KMS-11 (cell line): Measurements from ENCODE around the gene RASGRP2.

ENCODE experiments used
- H2AFZ ChIP-seq: fragments of 200-600 bp; sonication (generic); 2 replicates; pipeline ENCODE4 v1.6.1; 2016; ENCODE audit warnings: antibody characterized with exemption, mixed run types, low read depth
- H3K27ac ChIP-seq: fragments of 200-600 bp; sonication (generic); 2 replicates; pipeline ENCODE4 v1.6.1; 2016; ENCODE audit warnings: mild to moderate bottlenecking, mixed run types
- H3K27me3 ChIP-seq: fragments of 200-600 bp; sonication (generic); 2 replicates; pipeline ENCODE4 v1.6.1; 2017; ENCODE audit warnings: mild to moderate bottlenecking, low read depth, mixed run types, moderate library complexity; ENCODE audit not compliant: insufficient read depth
- H3K36me3 ChIP-seq: fragments of 200-600 bp; sonication (generic); 2 replicates; pipeline ENCODE4 v1.6.1; 2017; ENCODE audit warnings: mild to moderate bottlenecking, mixed run types; ENCODE audit not compliant: insufficient read depth
- H3K4me1 ChIP-seq: fragments of 200-600 bp; sonication (generic); 2 replicates; pipeline ENCODE4 v1.6.1; 2016; ENCODE audit warnings: mild to moderate bottlenecking, low read depth, mixed run types; ENCODE audit not compliant: poor library complexity, severe bottlenecking
- H3K4me2 ChIP-seq: fragments of 200-600 bp; sonication (generic); 2 replicates; pipeline ENCODE4 v1.7.0; 2016; ENCODE audit warnings: mild to moderate bottlenecking, mixed run types
- H3K4me3 ChIP-seq: fragments of 200-600 bp; sonication (generic); IDR thresholded peaks from 2 replicates; pipeline ENCODE4 v1.6.1; 2017; ENCODE audit warnings: low read depth, low read length, mixed read lengths; ENCODE audit not compliant: insufficient read depth
- H3K79me2 ChIP-seq: fragments of 200-600 bp; sonication (generic); 2 replicates; pipeline ENCODE4 v1.6.1; 2016; ENCODE audit warnings: low read depth, mixed run types; ENCODE audit not compliant: insufficient read depth
- H3K9ac ChIP-seq: fragments of 200-600 bp; sonication (generic); 2 replicates; pipeline ENCODE4 v1.6.1; 2016; ENCODE audit warnings: mild to moderate bottlenecking, mixed run types
- H4K20me1 ChIP-seq: fragments of 200-600 bp; sonication (generic); 2 replicates; pipeline ENCODE4 v1.6.1; 2016; ENCODE audit warnings: mild to moderate bottlenecking, mixed run types; ENCODE audit not compliant: insufficient read depth
- CTCF ChIP-seq: fragments of 200-600 bp; sonication (generic); conservative IDR thresholded peaks from 2 replicates; pipeline ENCODE4 v1.6.1; 2017; ENCODE audit warnings: low read depth, mild to moderate bottlenecking, antibody characterized with exemption, low read length, moderate library complexity, mixed read lengths

RASGRP2 gene

DNA sequence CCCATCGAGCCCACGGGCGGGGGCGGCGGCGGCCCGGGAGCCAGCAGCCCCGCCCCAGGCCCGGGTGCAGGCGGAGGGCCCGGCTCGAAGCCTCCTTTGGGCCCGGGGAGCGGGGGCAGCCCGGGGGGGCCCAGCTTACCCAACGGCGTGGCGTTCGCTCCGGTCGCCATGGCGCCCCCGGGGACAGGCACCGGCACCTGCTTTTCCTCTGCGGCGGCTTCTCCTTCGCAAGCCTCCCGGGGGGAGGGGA lies 34.2 kb upstream of the RASGRP2 start:
- Histone ChIP-seq H3K4me1 (peaks cover 47% of the 10 kb centered on the region), H3K4me2 (no peak overlapping the region), H3K9ac (peak overlapping the region; percentile 88), H3K4me3 (no peak overlapping the region), H3K36me3 (peaks cover 24% of the 10 kb centered on the region; the same call in 1 of the 2 replicates), H3K27me3 (no peaks in the 10 kb centered on the region; the same call in 1 of the 2 replicates), H3K27ac (peak overlapping the region; percentile 94), H3K79me2 (peaks cover 44% of the 10 kb centered on the region), H4K20me1 (peaks cover 42% of the 10 kb centered on the region), H2AFZ (no peak overlapping the region)
- no peak for TF ChIP-seq CTCF

DNA sequence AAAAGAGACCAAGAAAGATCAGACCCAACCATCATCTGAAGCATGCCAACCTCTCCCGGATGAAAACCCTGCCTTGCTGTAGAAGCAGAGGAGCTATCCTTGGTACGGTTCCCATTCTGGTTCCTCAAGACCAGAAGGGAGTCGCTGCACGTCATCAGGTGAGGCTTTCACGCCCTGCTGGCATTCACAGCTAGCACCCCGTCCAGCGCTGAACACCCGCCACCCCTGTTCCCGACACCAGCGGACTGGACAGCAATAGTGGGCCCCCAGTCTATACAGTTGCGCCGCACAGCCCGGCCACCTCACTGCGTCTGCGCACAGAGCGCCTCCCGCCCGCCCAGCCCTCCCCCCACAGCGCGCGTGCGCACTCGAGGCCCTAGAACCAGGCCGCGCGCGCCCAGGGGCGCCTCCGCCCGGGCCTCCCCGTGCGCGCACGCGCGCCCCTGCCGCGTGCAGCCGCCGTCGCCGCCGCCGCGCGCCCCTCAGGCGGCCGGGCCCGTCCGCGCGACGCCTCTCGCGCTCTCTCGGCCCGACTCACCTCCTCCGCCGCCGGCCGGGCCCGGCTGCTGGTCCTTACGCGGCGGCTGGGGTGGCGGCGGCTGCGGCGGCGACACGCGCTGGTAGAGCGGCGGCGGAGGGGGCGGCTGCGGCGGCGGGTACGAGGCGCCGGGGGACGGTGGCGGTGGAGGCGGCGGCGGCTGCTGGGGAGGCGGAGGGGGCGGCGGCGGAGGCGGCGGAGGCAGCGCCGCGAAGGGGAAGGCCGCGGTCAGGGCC lies 33.7 kb upstream of the RASGRP2 start:
- H3K79me2 ChIP-seq: peaks cover 49% of the 10 kb centered on the region
- no peak overlapping the region for H2AFZ ChIP-seq
- H3K4me3 ChIP-seq: peak overlapping the region; percentile 46
- H3K4me1 ChIP-seq: peaks cover 52% of the 10 kb centered on the region
- H3K27ac ChIP-seq: peak overlapping the region; percentile 94
- peaks cover 46% of the 10 kb centered on the region for H4K20me1 ChIP-seq
- peaks cover 26% of the 10 kb centered on the region; the same call in 1 of the 2 replicates for H3K36me3 ChIP-seq
- no peak for TF ChIP-seq CTCF
- H3K4me2 ChIP-seq: peak overlapping the region; percentile 55
- H3K27me3 ChIP-seq: no peaks in the 10 kb centered on the region; the same call in 1 of the 2 replicates
- peak overlapping the region; percentile 88 for H3K9ac ChIP-seq

DNA sequence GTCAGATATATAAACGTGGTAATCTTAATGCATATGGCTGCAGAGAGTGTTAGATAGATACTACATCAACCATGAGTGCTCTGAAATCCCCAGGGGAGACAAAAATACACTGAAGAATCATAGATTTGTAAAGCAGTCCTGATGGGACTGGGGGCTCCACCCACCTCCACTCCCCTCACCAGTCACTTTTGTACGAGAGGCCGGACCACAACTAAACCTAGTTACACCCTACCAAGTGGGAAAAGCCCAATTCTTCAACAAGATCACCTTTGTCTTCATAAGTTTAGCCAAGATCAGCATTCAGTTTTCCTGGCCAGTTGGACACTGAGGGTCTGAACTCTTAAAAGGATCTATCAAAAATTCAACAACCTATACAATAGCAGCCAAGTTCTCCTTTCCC lies 32.9 kb upstream of the RASGRP2 start:
- Histone ChIP-seq H3K9ac (peak overlapping the region; percentile 16; the same call in 1 of the 2 replicates), H3K36me3 (peaks cover 34% of the 10 kb centered on the region; the same call in 1 of the 2 replicates), H2AFZ (no peak overlapping the region), H3K79me2 (peaks cover 57% of the 10 kb centered on the region), H3K4me3 (peak overlapping the region; percentile 46), H3K27me3 (no peaks in the 10 kb centered on the region; the same call in 1 of the 2 replicates), H4K20me1 (peaks cover 53% of the 10 kb centered on the region), H3K4me2 (peak overlapping the region; percentile 55), H3K4me1 (peaks cover 60% of the 10 kb centered on the region), H3K27ac (peak overlapping the region; percentile 1; the same call in 1 of the 2 replicates)
- no peak for TF ChIP-seq CTCF

GRCh38 chr11:64776425-64776824 lies 32.5 kb upstream of the RASGRP2 start:
- no peaks in the 10 kb centered on the region; the same call in 1 of the 2 replicates for H3K27me3 ChIP-seq
- TF ChIP-seq CTCF: no peak
- H3K79me2 ChIP-seq: peaks cover 61% of the 10 kb centered on the region
- H3K9ac ChIP-seq: no peak overlapping the region
- no peak overlapping the region for H2AFZ ChIP-seq
- H3K36me3 ChIP-seq: peaks cover 37% of the 10 kb centered on the region; the same call in 1 of the 2 replicates
- no peak overlapping the region for H3K4me3 ChIP-seq
- H3K4me1 ChIP-seq: peaks cover 62% of the 10 kb centered on the region
- peaks cover 57% of the 10 kb centered on the region for H4K20me1 ChIP-seq
- H3K27ac ChIP-seq: no peak overlapping the region
- H3K4me2 ChIP-seq: peak overlapping the region; percentile 55
